ENCODE data around the gene MYCL.

GRCh38 chr1:39865762-39866161, 36.0 kb downstream of the MYCL start:
- TF ChIP-seq, protein P1, sequence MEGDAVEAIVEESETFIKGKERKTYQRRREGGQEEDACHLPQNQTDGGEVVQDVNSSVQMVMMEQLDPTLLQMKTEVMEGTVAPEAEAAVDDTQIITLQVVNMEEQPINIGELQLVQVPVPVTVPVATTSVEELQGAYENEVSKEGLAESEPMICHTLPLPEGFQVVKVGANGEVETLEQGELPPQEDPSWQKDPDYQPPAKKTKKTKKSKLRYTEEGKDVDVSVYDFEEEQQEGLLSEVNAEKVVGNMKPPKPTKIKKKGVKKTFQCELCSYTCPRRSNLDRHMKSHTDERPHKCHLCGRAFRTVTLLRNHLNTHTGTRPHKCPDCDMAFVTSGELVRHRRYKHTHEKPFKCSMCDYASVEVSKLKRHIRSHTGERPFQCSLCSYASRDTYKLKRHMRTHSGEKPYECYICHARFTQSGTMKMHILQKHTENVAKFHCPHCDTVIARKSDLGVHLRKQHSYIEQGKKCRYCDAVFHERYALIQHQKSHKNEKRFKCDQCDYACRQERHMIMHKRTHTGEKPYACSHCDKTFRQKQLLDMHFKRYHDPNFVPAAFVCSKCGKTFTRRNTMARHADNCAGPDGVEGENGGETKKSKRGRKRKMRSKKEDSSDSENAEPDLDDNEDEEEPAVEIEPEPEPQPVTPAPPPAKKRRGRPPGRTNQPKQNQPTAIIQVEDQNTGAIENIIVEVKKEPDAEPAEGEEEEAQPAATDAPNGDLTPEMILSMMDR (IDR thresholded peaks at IDR 0.05), result no peak
- no peak for TF ChIP-seq POLR2A (IDR thresholded peaks at IDR 0.05)
